GM23338 (cell line): Measurements from ENCODE around the gene SNX3. TPM values are rescaled to one million over a fixed set of nuclear protein-coding genes. Genes with fewer than 3 reads are reported as not detected.

Experiments used
- ATAC-seq: fragments of 200-7000 bp; cut with Tn5 transposase; 3 replicates; pipeline ENCODE4 v1.9.1; 2020
- DNase-seq: peaks from one replicate; pipeline ENCODE4 v3.0.0-alpha.2; 2015; ENCODE audit warnings: low spot score
- H2AFZ ChIP-seq: fragments of 200-600 bp; sonication (generic); 2 replicates; pipeline ENCODE4 v1.8.0; 2016; ENCODE audit warnings: antibody characterized with exemption, mild to moderate bottlenecking, moderate library complexity
- H3F3A ChIP-seq: fragments of 200-600 bp; sonication (generic); replicated peaks from 2 replicates; pipeline ENCODE4 v1.8.0; 2017; ENCODE audit warnings: antibody characterized with exemption, mixed run types, low read depth
- H3K27ac ChIP-seq: fragments of 200-600 bp; sonication (generic); 2 replicates; pipeline ENCODE4 v1.6.1; 2016; ENCODE audit warnings: low read depth
- H3K27me3 ChIP-seq: fragments of 200-600 bp; sonication (generic); 2 replicates; pipeline ENCODE4 v1.8.0; 2016; ENCODE audit warnings: mild to moderate bottlenecking, mixed run types, moderate library complexity; ENCODE audit not compliant: insufficient read depth
- H3K36me3 ChIP-seq: fragments of 200-600 bp; sonication (generic); 2 replicates; pipeline ENCODE4 v1.8.0; 2016; ENCODE audit warnings: mild to moderate bottlenecking; ENCODE audit not compliant: insufficient read depth
- H3K4me1 ChIP-seq: fragments of 200-600 bp; sonication (generic); 2 replicates; pipeline ENCODE4 v1.8.0; 2016; ENCODE audit warnings: mild to moderate bottlenecking, moderate library complexity; ENCODE audit not compliant: insufficient read depth
- H3K4me2 ChIP-seq: fragments of 200-600 bp; sonication (generic); 2 replicates; pipeline ENCODE4 v1.7.1; 2017; ENCODE audit warnings: mixed run types
- H3K4me3 ChIP-seq: fragments of 200-600 bp; sonication (generic); 2 replicates; pipeline ENCODE4 v1.6.1; 2016; ENCODE audit warnings: mixed run types
- H3K79me2 ChIP-seq: fragments of 200-600 bp; sonication (generic); replicated peaks from 2 replicates; pipeline ENCODE4 v1.8.0; 2017; ENCODE audit warnings: mild to moderate bottlenecking; ENCODE audit not compliant: insufficient read depth
- H3K9me2 ChIP-seq: fragments of 200-600 bp; sonication (generic); 2 replicates; pipeline ENCODE4 v1.8.0; 2017; ENCODE audit not compliant: insufficient read depth
- H4K20me1 ChIP-seq: fragments of 200-600 bp; sonication (generic); replicated peaks from 2 replicates; pipeline ENCODE4 v1.8.0; 2017; ENCODE audit warnings: mild to moderate bottlenecking; ENCODE audit not compliant: insufficient read depth
- H3K27ac Mint-ChIP-seq: 2 replicates; pipeline ENCODE4 v1.8.0; 2020; ENCODE audit warnings: inconsistent platforms, mild to moderate bottlenecking, moderate library complexity, mixed read lengths
- H3K27me3 Mint-ChIP-seq: 3 replicates; pipeline ENCODE4 v1.8.0; 2022; ENCODE audit warnings: low read depth, mild to moderate bottlenecking, moderate library complexity, mixed read lengths, inconsistent platforms; ENCODE audit not compliant: insufficient read depth, poor library complexity
- H3K36me3 Mint-ChIP-seq: 3 replicates; pipeline ENCODE4 v1.8.0; 2021; ENCODE audit warnings: low read depth, mild to moderate bottlenecking, inconsistent platforms, moderate library complexity, mixed read lengths
- H3K4me1 Mint-ChIP-seq: 3 replicates; pipeline ENCODE4 v1.8.0; 2020; ENCODE audit warnings: mild to moderate bottlenecking, inconsistent platforms, mixed read lengths
- H3K4me3 Mint-ChIP-seq: 3 replicates; pipeline ENCODE4 v1.8.0; 2021; ENCODE audit warnings: moderate library complexity, mild to moderate bottlenecking, inconsistent platforms, mixed read lengths
- H3K9me3 Mint-ChIP-seq: 3 replicates; pipeline ENCODE4 v1.8.0; 2020; ENCODE audit warnings: moderate library complexity, mild to moderate bottlenecking, inconsistent platforms, mixed read lengths
- EZH2 ChIP-seq: fragments of 200-600 bp; sonication (generic); IDR thresholded peaks from one replicate; pipeline ENCODE4 v1.8.0; 2017; ENCODE audit warnings: antibody characterized with exemption, mild to moderate bottlenecking, low read depth; ENCODE audit not compliant: unreplicated experiment
- EZH2phosphoT487 ChIP-seq: fragments of 200-600 bp; sonication (generic); IDR thresholded peaks from one replicate; pipeline ENCODE4 v1.8.1; 2018; ENCODE audit warnings: antibody characterized with exemption; ENCODE audit not compliant: unreplicated experiment
- NANOG ChIP-seq: IDR thresholded peaks from 2 replicates; pipeline ENCODE4 v1.6.1; 2016; ENCODE audit warnings: antibody characterized with exemption, borderline replicate concordance
- polyA plus RNA-seq: library from polyadenylated mRNA; unstranded; fragments of >200 nt; fragmentation: Nextera tagmentation; extraction: Ambion mirVana; gene quantifications from 2 replicates; pipeline ENCODE4 v1.2.1, GENCODE V29; 2016
- total RNA-seq: library from RNA; depleted of rRNA; stranded (reverse); fragments of >200 nt; shearing (Covaris generic); gene quantifications from 2 replicates; pipeline ENCODE4 v1.2.3, GENCODE V29; 2014
- TF ChIP-seq, protein P1 (sequence below), 2 experiments: fragments of 200-600 bp in 1 of 2; sonication (generic) in 1 of 2; conservative IDR thresholded peaks; 2 replicates each; pipeline versions ENCODE4 v1.5.1 to v1.6.1; 2016 to 2017; ENCODE audit warnings: antibody characterized with exemption in 2 of 2, low read depth in 2 of 2, mild to moderate bottlenecking in 2 of 2, moderate library complexity in 1 of 2

SNX3 gene
- total and polyA plus RNA-seq, 2 experiments from 2014 or later: 87.2 to 123 TPM

DNA sequence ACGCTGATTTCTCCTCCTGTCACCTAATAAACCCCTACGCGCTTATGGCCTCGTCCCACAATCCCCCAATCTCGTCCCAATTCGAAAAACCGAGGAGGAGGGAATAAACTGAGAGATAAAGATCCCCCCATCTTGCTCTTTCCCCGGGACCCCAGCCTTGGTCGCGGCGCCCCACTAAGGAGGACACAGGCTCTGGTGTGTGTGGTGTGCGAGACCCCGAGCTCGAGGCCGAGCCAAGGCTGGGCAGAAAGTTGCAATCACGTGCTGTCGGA lies 96.4 kb downstream of the SNX3 start:
- no peak for ATAC-seq
- H3K9me3 Mint-ChIP-seq: peaks cover 3% of the 10 kb centered on the region; the same call in 1 of the 3 replicates
- peaks cover 16% of the 10 kb centered on the region for H4K20me1 ChIP-seq
- H3K36me3 ChIP-seq: no peaks in the 10 kb centered on the region; the same call in 1 of the 2 replicates
- peaks cover 54% of the 10 kb centered on the region for H3K4me1 Mint-ChIP-seq
- no peaks in the 10 kb centered on the region for H3K36me3 Mint-ChIP-seq
- peak overlapping the region; percentile 90 for H3K4me2 ChIP-seq
- H3K9me2 ChIP-seq: no peaks in the 10 kb centered on the region
- peaks cover 72% of the 10 kb centered on the region for H3K4me1 ChIP-seq
- H3K27me3 Mint-ChIP-seq: peaks cover 99% of the 10 kb centered on the region
- H3K4me3 ChIP-seq: peak overlapping the region; percentile 62
- H2AFZ ChIP-seq: peak overlapping the region; percentile 83
- no peak overlapping the region for H3K27ac Mint-ChIP-seq
- no peak for DNase-seq
- H3K27ac ChIP-seq: no peak overlapping the region
- TF ChIP-seq, protein P1, sequence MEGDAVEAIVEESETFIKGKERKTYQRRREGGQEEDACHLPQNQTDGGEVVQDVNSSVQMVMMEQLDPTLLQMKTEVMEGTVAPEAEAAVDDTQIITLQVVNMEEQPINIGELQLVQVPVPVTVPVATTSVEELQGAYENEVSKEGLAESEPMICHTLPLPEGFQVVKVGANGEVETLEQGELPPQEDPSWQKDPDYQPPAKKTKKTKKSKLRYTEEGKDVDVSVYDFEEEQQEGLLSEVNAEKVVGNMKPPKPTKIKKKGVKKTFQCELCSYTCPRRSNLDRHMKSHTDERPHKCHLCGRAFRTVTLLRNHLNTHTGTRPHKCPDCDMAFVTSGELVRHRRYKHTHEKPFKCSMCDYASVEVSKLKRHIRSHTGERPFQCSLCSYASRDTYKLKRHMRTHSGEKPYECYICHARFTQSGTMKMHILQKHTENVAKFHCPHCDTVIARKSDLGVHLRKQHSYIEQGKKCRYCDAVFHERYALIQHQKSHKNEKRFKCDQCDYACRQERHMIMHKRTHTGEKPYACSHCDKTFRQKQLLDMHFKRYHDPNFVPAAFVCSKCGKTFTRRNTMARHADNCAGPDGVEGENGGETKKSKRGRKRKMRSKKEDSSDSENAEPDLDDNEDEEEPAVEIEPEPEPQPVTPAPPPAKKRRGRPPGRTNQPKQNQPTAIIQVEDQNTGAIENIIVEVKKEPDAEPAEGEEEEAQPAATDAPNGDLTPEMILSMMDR (conservative IDR thresholded peaks at IDR 0.05; ENCODE audit: low read depth in 2 of 2): no peak
- peak; percentile 18 for TF ChIP-seq EZH2phosphoT487
- peaks cover 100% of the 10 kb centered on the region for H3K27me3 ChIP-seq
- peaks cover 64% of the 10 kb centered on the region for H3F3A ChIP-seq
- H3K4me3 Mint-ChIP-seq: peak overlapping the region; percentile 61
- H3K79me2 ChIP-seq: no peaks in the 10 kb centered on the region

DNA sequence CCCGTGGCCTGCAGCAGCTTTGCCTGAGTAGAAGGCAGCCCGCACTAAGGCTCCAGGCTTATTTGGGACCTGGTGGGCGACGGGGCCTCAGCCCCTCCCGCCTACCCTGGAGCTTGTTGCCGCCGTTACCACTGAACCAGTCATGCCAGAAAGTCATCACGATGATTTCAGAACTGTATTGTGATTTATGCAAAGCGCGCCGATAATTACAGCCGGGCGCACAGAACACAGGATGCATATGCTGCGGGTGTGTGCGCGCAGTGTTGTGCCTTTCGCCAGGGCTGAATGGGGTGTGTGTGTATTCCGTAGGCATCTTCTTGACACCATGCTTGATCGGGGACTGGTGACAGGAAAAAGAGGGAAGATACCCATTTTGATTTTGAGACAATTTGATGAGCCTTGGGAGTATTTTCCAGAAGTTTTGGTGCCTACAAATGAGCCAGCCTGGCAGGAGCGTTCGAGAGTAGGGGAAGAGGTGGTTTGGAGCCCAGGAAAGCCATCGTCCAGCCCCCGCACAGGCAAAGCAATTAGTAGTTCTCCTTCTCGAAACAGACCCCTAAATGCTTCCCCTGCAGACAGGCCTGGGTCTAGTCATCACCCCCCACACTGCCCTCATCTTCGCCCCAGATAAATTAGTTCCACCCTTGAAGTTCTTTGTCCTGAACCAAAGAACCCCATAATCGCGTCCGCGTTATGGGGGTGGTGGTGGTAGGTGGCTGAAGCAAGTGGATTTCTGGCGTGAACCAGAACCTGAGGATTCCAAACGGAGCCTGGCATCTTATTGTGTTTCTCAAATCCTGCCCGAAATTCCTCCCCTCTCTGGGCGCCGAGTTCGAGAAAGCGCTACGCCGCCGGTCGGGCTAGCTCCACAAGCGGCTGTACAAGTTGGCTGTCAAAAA lies 96.9 kb downstream of the SNX3 start:
- H3K9me2 ChIP-seq: no peaks in the 10 kb centered on the region
- no peak overlapping the region for H3K27ac Mint-ChIP-seq
- H3K27me3 ChIP-seq: peaks cover 100% of the 10 kb centered on the region
- peaks cover 3% of the 10 kb centered on the region; the same call in 1 of the 3 replicates for H3K9me3 Mint-ChIP-seq
- H3K36me3 Mint-ChIP-seq: no peaks in the 10 kb centered on the region
- DNase-seq (peak; percentile 44), ATAC-seq (no peak)
- H2AFZ ChIP-seq: no peak overlapping the region
- H3K27me3 Mint-ChIP-seq: peaks cover 99% of the 10 kb centered on the region
- H3K27ac ChIP-seq: no peak overlapping the region
- H3K4me1 ChIP-seq: peaks cover 67% of the 10 kb centered on the region
- no peaks in the 10 kb centered on the region; the same call in 1 of the 2 replicates for H3K36me3 ChIP-seq
- H4K20me1 ChIP-seq: peaks cover 19% of the 10 kb centered on the region
- peak overlapping the region; percentile 61 for H3K4me3 Mint-ChIP-seq
- peaks cover 48% of the 10 kb centered on the region for H3K4me1 Mint-ChIP-seq
- TF ChIP-seq EZH2: peak; percentile 86
- TF ChIP-seq EZH2phosphoT487: peak; percentile 72
- TF ChIP-seq NANOG: no peak
- no peaks in the 10 kb centered on the region for H3K79me2 ChIP-seq
- H3F3A ChIP-seq: peaks cover 67% of the 10 kb centered on the region
- peak overlapping the region; percentile 62 for H3K4me3 ChIP-seq
- peak overlapping the region; percentile 90 for H3K4me2 ChIP-seq

DNA sequence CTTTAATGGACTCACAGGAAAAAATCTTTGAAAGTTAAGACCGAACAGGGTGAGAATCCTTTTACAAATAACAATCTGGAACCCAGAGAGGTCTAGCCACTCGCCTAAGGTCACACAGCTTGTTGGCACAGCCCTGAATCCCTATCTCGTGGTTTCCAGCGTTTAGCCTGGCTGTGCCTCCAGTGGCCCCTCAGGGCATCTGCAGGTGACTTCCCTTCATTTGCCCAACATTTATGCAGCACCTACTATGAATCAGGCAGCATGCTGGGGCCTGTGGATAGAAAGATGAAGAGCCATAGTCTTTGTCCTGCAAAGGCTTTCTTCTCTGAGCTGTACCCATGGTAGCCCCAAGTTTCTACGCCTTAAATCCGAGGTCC lies 97.6 kb downstream of the SNX3 start:
- Histone ChIP-seq H3K4me3 (peak overlapping the region; percentile 62; the same call in 1 of the 2 replicates), H3K27me3 (peaks cover 100% of the 10 kb centered on the region), H3K27ac (no peak overlapping the region), H4K20me1 (peaks cover 24% of the 10 kb centered on the region), H3K9me2 (no peaks in the 10 kb centered on the region), H2AFZ (no peak overlapping the region), H3K79me2 (no peaks in the 10 kb centered on the region), H3K4me1 (peaks cover 67% of the 10 kb centered on the region), H3K4me2 (peak overlapping the region; percentile 90), H3F3A (peaks cover 69% of the 10 kb centered on the region), H3K36me3 (no peaks in the 10 kb centered on the region; the same call in 1 of the 2 replicates)
- Mint-ChIP-seq H3K27me3 (peaks cover 99% of the 10 kb centered on the region), H3K9me3 (peaks cover 5% of the 10 kb centered on the region; the same call in 2 of the 3 replicates), H3K4me3 (no peak overlapping the region; the same call in 2 of the 3 replicates), H3K27ac (no peak overlapping the region), H3K4me1 (peaks cover 47% of the 10 kb centered on the region), H3K36me3 (no peaks in the 10 kb centered on the region)
- peak; percentile 6 for ATAC-seq
- peak; percentile 77 for DNase-seq
- TF ChIP-seq, protein P1 (conservative IDR thresholded peaks at IDR 0.05; ENCODE audit: low read depth in 2 of 2): peak; percentile 10 to 37; a peak in 2 of 4 replicates
